Neural progenitor cell (in vitro differentiated cells): ENCODE results near the gene ALS2CL. TPM values are rescaled to one million over a fixed set of nuclear protein-coding genes. Genes with fewer than 3 reads are reported as not detected.
A peak's percentile ranks its signal among the peaks of the same experiment; 100 is the strongest.

Source experiments
- DNase-seq: peaks from one replicate; pipeline ENCODE4 v3.0.0-alpha.2; 2016; ENCODE audit warnings: low spot score
- H2AFZ ChIP-seq: fragments of 200-600 bp; sonication (generic); replicated peaks from 2 replicates; pipeline ENCODE4 v1.6.1; 2016; ENCODE audit warnings: antibody characterized with exemption
- H3F3A ChIP-seq: fragments of 200-600 bp; sonication (generic); 2 replicates; pipeline ENCODE4 v1.6.1; 2016; ENCODE audit warnings: antibody characterized with exemption, low read depth
- H3K27ac ChIP-seq: fragments of 200-600 bp; sonication (generic); 2 replicates; pipeline ENCODE4 v1.5.1; 2016; ENCODE audit warnings: mild to moderate bottlenecking
- H3K27me3 ChIP-seq: fragments of 200-600 bp; sonication (generic); 2 replicates; pipeline ENCODE4 v1.6.1; 2016; ENCODE audit warnings: mild to moderate bottlenecking, moderate library complexity
- H3K36me3 ChIP-seq: fragments of 200-600 bp; sonication (generic); 2 replicates; pipeline ENCODE4 v1.5.1; 2016
- H3K4me1 ChIP-seq: fragments of 200-600 bp; sonication (generic); 2 replicates; pipeline ENCODE4 v1.6.1; 2016; ENCODE audit warnings: mixed run types
- H3K4me2 ChIP-seq: fragments of 200-600 bp; sonication (generic); 2 replicates; pipeline ENCODE4 v1.6.1; 2016
- H3K4me3 ChIP-seq: fragments of 200-600 bp; sonication (generic); 2 replicates; pipeline ENCODE4 v1.5.1; 2016
- H3K79me2 ChIP-seq: fragments of 200-600 bp; sonication (generic); 2 replicates; pipeline ENCODE4 v1.6.1; 2016; ENCODE audit warnings: low read depth
- H3K9ac ChIP-seq: fragments of 200-600 bp; sonication (generic); 2 replicates; pipeline ENCODE4 v1.6.1; 2016
- H3K9me3 ChIP-seq: fragments of 200-600 bp; sonication (generic); 2 replicates; pipeline ENCODE4 v1.5.1; 2016; ENCODE audit warnings: low read depth
- H4K20me1 ChIP-seq: fragments of 200-600 bp; sonication (generic); 2 replicates; pipeline ENCODE4 v1.6.1; 2016; ENCODE audit warnings: low read depth
- H3K27ac Mint-ChIP-seq: 3 replicates; pipeline ENCODE4 v1.8.0; 2021; ENCODE audit warnings: mixed read lengths
- H3K27me3 Mint-ChIP-seq: 2 replicates; pipeline ENCODE4 v1.8.0; 2022; ENCODE audit warnings: low read depth, mild to moderate bottlenecking, inconsistent platforms, moderate library complexity, mixed read lengths; ENCODE audit not compliant: insufficient read depth
- H3K36me3 Mint-ChIP-seq: 3 replicates; pipeline ENCODE4 v1.8.0; 2021; ENCODE audit warnings: mixed read lengths
- H3K4me1 Mint-ChIP-seq: 3 replicates; pipeline ENCODE4 v1.8.0; 2021; ENCODE audit warnings: mixed read lengths
- H3K4me3 Mint-ChIP-seq: 3 replicates; pipeline ENCODE4 v1.8.0; 2021; ENCODE audit warnings: mild to moderate bottlenecking, moderate library complexity, mixed read lengths
- H3K9me3 Mint-ChIP-seq: 3 replicates; pipeline ENCODE4 v1.8.0; 2020; ENCODE audit warnings: mixed read lengths
- EZH2 ChIP-seq: fragments of 200-600 bp; sonication (generic); IDR thresholded peaks from 2 replicates; pipeline ENCODE4 v1.6.1; 2017; ENCODE audit warnings: antibody characterized with exemption, mild to moderate bottlenecking, moderate library complexity
- EZH2phosphoT487 ChIP-seq: fragments of 200-600 bp; sonication (generic); IDR thresholded peaks from 2 replicates; pipeline ENCODE4 v1.6.1; 2017; ENCODE audit warnings: antibody characterized with exemption
- total RNA-seq: library from RNA; depleted of rRNA; stranded (reverse); fragments of >200 nt; gene quantifications from 2 replicates; pipeline ENCODE4 v1.2.3, GENCODE V29; 2015; ENCODE audit warnings: low replicate concordance
- TF ChIP-seq, protein P1 (sequence below): fragments of 200-600 bp; sonication (generic); IDR thresholded peaks from 2 replicates; pipeline ENCODE4 v1.5.1; 2017; ENCODE audit warnings: antibody characterized with exemption, mild to moderate bottlenecking

ALS2CL gene
- total RNA-seq, 1 donor from 2014 or later, result 1.3 TPM

DNA sequence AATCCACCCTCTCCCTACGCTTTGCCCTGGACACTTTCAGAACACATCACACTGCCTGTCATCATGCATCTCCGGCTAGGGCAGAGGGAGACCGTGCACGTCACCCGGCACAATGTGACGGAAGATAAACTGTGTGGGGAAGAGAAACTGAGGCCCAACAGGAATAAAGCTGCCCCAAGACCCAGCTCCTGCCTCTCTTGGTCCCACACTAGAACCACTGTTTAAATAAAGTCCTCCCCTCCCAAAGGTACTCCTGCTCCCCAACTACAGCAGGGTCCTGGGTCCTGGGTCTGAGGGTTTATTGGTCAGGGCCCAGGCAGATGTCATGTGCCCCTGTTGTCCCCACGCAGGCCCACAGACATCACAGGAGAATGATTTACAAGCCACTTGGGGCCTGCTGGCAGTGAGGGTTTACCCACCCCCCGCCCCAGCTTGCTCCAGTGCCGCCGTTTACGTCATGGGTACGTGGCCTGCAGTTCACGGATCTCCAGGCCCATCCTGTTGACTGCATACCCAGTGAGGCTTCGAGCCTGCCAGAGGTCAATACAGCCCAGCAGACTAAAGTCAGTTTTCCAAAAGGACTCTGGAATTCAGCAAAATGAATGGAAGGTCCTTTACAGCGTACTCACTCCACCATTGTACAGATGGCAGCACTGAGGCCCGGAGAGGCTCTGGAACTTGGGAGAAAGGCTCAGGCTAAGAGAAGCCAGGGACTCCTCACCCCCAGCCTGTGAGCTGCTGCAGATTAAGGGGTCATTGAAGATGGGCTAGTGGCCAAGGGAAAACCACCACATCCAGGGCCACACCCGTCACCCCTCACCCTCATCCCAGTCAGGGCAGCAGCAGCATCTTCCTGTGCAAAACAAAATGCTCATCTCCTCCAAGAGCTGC is 23.2 kb downstream of the ALS2CL start:
- H3K79me2 ChIP-seq, result no peaks in the 10 kb centered on the region
- no peak overlapping the region for H3K9ac ChIP-seq
- no peaks in the 10 kb centered on the region for H3K27me3 ChIP-seq
- H3K9me3 Mint-ChIP-seq, result no peaks in the 10 kb centered on the region
- no peak overlapping the region for H3K27ac ChIP-seq
- H3K4me2 ChIP-seq, result no peak overlapping the region
- H3K4me3 Mint-ChIP-seq, result no peak overlapping the region
- no peaks in the 10 kb centered on the region for H3K9me3 ChIP-seq
- H3K27me3 Mint-ChIP-seq, result peaks cover 8% of the 10 kb centered on the region
- peaks cover 7% of the 10 kb centered on the region for H3K4me1 Mint-ChIP-seq
- no peak for DNase-seq
- TF ChIP-seq, protein P1, sequence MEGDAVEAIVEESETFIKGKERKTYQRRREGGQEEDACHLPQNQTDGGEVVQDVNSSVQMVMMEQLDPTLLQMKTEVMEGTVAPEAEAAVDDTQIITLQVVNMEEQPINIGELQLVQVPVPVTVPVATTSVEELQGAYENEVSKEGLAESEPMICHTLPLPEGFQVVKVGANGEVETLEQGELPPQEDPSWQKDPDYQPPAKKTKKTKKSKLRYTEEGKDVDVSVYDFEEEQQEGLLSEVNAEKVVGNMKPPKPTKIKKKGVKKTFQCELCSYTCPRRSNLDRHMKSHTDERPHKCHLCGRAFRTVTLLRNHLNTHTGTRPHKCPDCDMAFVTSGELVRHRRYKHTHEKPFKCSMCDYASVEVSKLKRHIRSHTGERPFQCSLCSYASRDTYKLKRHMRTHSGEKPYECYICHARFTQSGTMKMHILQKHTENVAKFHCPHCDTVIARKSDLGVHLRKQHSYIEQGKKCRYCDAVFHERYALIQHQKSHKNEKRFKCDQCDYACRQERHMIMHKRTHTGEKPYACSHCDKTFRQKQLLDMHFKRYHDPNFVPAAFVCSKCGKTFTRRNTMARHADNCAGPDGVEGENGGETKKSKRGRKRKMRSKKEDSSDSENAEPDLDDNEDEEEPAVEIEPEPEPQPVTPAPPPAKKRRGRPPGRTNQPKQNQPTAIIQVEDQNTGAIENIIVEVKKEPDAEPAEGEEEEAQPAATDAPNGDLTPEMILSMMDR, result no peak
- TF ChIP-seq EZH2, result no peak
- no peak for TF ChIP-seq EZH2phosphoT487
- no peaks in the 10 kb centered on the region for H3K36me3 ChIP-seq
- H4K20me1 ChIP-seq, result no peaks in the 10 kb centered on the region
- no peaks in the 10 kb centered on the region for H3F3A ChIP-seq
- H3K4me3 ChIP-seq, result no peak overlapping the region
- H3K36me3 Mint-ChIP-seq, result no peaks in the 10 kb centered on the region
- H3K4me1 ChIP-seq, result no peaks in the 10 kb centered on the region
- H2AFZ ChIP-seq, result no peak overlapping the region
- H3K27ac Mint-ChIP-seq, result peak overlapping the region; percentile 19

DNA sequence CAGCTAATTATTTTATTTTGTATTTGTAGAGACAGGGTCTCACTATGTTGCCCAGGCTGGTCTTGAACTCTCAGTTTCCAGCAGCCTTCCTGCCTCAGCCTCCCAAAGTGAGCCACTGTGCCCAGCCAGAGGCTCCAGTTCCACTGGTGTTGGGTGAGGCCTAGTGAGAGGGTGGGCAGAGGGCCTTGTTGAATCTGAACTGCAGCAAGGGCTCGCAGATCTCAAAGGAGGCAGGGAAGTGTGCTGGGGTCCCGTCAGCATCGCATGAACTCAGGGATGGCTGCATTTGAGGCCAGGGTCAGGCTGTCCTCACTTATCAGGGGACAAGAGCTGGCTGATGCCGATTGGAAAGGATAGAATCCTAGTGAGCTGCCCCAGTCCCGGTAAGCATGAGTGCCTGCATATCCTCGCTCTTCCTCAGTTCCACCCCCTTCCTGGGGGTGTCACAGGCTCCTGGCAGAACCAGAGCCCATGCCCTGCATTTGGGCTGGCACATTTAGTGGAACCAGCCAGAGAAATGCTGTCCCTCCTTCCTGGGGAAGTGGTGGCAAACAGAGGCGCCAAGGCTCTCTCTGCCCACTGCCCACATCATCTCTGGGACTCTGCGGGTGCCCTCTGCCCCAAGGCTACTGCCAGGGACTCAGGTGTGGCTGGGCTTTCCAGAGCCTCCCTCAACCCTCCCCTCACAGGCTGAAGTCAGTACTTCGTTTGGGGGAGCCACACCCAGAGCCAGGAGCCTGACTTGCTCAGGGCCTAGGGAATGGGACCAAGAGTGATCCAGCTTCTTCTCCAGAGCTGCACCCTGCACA is 24.1 kb downstream of the ALS2CL start:
- Histone ChIP-seq H2AFZ (no peak overlapping the region), H3F3A (no peaks in the 10 kb centered on the region), H3K27ac (no peak overlapping the region), H3K36me3 (no peaks in the 10 kb centered on the region), H3K4me2 (no peak overlapping the region), H3K9ac (no peak overlapping the region), H3K9me3 (no peaks in the 10 kb centered on the region), H3K79me2 (no peaks in the 10 kb centered on the region), H3K4me1 (no peaks in the 10 kb centered on the region), H4K20me1 (no peaks in the 10 kb centered on the region), H3K4me3 (no peak overlapping the region), H3K27me3 (no peaks in the 10 kb centered on the region)
- no peaks in the 10 kb centered on the region for H3K36me3 Mint-ChIP-seq
- peak overlapping the region; percentile 19 for H3K27ac Mint-ChIP-seq
- no peaks in the 10 kb centered on the region for H3K9me3 Mint-ChIP-seq
- peaks cover 7% of the 10 kb centered on the region for H3K4me1 Mint-ChIP-seq
- no peak for DNase-seq
- TF ChIP-seq EZH2phosphoT487 (no peak), EZH2 (no peak)
- TF ChIP-seq, protein P1, result no peak
- H3K27me3 Mint-ChIP-seq, result peaks cover 8% of the 10 kb centered on the region
- H3K4me3 Mint-ChIP-seq, result no peak overlapping the region

DNA sequence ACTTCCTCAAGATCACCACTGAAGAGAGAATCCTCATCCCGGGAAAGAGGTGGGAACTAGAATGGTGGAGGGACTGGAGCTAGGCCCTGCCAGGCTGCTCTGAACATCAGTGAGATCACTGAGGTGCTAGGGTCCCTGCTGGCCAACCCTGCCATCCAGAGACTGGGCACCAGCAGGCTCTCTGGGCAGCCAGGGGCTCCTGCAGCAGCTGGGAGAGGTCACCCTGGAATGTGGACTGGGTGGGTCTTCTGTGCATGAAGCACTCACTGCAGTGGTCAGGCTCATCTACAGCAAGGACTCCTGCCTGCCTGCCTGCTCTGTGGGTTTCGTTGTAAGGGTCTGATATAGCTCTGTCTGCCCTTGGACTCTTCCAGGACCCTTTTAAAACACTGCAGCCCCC is 24.9 kb downstream of the ALS2CL start:
- Mint-ChIP-seq H3K4me1 (peaks cover 7% of the 10 kb centered on the region), H3K27ac (no peak overlapping the region), H3K9me3 (no peaks in the 10 kb centered on the region), H3K36me3 (no peaks in the 10 kb centered on the region), H3K4me3 (no peak overlapping the region), H3K27me3 (peaks cover 8% of the 10 kb centered on the region)
- no peaks in the 10 kb centered on the region for H3K9me3 ChIP-seq
- no peak overlapping the region for H3K9ac ChIP-seq
- H3K27ac ChIP-seq, result no peak overlapping the region
- H3F3A ChIP-seq, result no peaks in the 10 kb centered on the region
- H4K20me1 ChIP-seq, result no peaks in the 10 kb centered on the region
- H3K36me3 ChIP-seq, result no peaks in the 10 kb centered on the region
- H2AFZ ChIP-seq, result no peak overlapping the region
- H3K79me2 ChIP-seq, result no peaks in the 10 kb centered on the region
- TF ChIP-seq, protein P1, result no peak
- no peak for TF ChIP-seq EZH2
- no peak overlapping the region for H3K4me2 ChIP-seq
- H3K4me1 ChIP-seq, result peaks cover 2% of the 10 kb centered on the region
- no peak for DNase-seq
- no peak overlapping the region for H3K4me3 ChIP-seq
- no peaks in the 10 kb centered on the region for H3K27me3 ChIP-seq
